PFSK-1 (cell line): ENCODE results near the gene AHSG.

Source experiments
- POLR2AphosphoS5 ChIP-seq: IDR thresholded peaks from 2 replicates; pipeline ENCODE4 v1.6.1; 2012; ENCODE audit warnings: low read depth, mild to moderate bottlenecking, control low read depth, low read length, moderate library complexity
- REST ChIP-seq, 2 experiments: IDR thresholded peaks; 2 replicates each; pipeline versions ENCODE4 v1.6.1 to v1.8.0; 2011 to 2012; ENCODE audit warnings: low read depth in 2 of 2, low read length in 2 of 2, control low read depth in 1 of 2, inconsistent platforms in 1 of 2, mild to moderate bottlenecking in 1 of 2, moderate library complexity in 1 of 2; ENCODE audit not compliant: insufficient read depth in 1 of 2
- SIN3A ChIP-seq: IDR thresholded peaks from 2 replicates; pipeline ENCODE4 v1.6.1; 2012; ENCODE audit warnings: mild to moderate bottlenecking, low read length, moderate library complexity, borderline replicate concordance; ENCODE audit not compliant: insufficient read depth

GRCh38 chr3:186567072-186567921 is 45.6 kb upstream of the AHSG start, which contains the start of gene TBCCD1:
- TF ChIP-seq POLR2AphosphoS5: peak; percentile 77
- TF ChIP-seq SIN3A: no peak
- no peak for TF ChIP-seq REST (IDR thresholded peaks at IDR 0.05; ENCODE audit: insufficient read depth in 1 of 2, low read depth in 2 of 2, low read length in 2 of 2)
